Astrocyte of the spinal cord (primary cell): Measurements from ENCODE around the gene TMEM212.

ENCODE experiments used
- DNase-seq: peaks from one replicate; pipeline ENCODE4 v3.0.0; 2011; ENCODE audit warnings: low read depth, low spot score
- H3K4me3 ChIP-seq: 2 replicates; pipeline ENCODE4 v1.5.1; 2011; ENCODE audit warnings: low read depth, mild to moderate bottlenecking, low read length, moderate library complexity
- in situ Hi-C: cut with HindIII; loops from 2 replicates; pipeline ENCODE4 v1.10.0; 2017; ENCODE audit warnings: low sequenced_read_pairs
- TF ChIP-seq, protein P1 (sequence below): IDR thresholded peaks from 2 replicates; pipeline ENCODE4 v1.5.1; 2012; ENCODE audit warnings: low read depth, mild to moderate bottlenecking, low read length, inconsistent platforms

Gene TMEM212

DNA sequence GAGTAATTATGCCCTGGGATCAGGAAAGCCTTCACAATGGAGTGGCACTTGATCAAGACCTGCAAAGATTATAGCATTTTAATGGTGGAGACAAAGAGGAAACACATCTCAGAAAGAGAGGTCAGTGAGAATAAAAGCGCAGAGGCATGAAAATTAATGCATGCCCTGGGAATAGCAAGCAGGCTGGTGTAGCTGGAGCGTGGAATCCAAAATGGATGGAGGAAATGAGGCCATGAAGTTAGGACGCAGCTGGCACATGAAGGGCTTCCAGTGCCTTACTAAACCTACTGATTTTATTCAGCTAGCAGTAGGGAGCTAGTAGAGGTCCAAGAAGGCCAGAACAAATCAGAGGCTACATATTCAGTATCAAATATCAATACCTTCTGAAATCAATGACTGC, 38.1 kb downstream of the TMEM212 start:
- no peak for DNase-seq
- TF ChIP-seq, protein P1, sequence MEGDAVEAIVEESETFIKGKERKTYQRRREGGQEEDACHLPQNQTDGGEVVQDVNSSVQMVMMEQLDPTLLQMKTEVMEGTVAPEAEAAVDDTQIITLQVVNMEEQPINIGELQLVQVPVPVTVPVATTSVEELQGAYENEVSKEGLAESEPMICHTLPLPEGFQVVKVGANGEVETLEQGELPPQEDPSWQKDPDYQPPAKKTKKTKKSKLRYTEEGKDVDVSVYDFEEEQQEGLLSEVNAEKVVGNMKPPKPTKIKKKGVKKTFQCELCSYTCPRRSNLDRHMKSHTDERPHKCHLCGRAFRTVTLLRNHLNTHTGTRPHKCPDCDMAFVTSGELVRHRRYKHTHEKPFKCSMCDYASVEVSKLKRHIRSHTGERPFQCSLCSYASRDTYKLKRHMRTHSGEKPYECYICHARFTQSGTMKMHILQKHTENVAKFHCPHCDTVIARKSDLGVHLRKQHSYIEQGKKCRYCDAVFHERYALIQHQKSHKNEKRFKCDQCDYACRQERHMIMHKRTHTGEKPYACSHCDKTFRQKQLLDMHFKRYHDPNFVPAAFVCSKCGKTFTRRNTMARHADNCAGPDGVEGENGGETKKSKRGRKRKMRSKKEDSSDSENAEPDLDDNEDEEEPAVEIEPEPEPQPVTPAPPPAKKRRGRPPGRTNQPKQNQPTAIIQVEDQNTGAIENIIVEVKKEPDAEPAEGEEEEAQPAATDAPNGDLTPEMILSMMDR = no peak
- no peak overlapping the region for H3K4me3 ChIP-seq
- in situ Hi-C loops = no loop called here

DNA sequence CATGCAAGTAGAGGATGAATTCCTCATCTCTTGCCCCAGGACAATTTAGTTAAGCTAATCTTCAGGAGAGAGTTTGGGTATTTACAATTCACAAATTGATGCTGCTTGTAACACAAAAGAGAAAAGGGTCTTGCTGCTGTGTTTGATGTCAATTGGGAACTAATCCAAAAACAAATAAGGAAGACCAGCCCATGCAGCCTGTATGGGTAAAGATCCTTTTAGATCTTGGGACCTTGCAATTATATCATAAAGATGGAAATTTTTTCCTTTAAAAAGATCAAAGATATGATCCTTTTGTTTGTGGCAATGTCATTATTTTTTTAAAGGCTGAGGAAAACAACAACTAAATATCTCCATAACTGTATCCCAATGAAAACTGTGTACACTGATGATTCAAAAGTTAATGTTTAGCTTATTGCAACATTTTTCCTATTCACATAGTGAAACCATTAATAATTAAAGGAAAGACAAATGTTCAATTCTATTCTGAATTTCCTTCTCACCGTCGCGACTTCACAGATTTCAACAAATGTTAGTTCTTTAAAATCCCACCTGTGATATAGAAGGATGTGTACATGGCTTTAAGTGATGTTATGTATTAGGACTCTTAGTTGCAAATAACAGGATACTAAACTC, 40.2 kb downstream of the TMEM212 start:
- DNase-seq = no peak
- TF ChIP-seq, protein P1 = no peak
- H3K4me3 ChIP-seq = no peak overlapping the region
- in situ Hi-C loops = no loop called here

DNA sequence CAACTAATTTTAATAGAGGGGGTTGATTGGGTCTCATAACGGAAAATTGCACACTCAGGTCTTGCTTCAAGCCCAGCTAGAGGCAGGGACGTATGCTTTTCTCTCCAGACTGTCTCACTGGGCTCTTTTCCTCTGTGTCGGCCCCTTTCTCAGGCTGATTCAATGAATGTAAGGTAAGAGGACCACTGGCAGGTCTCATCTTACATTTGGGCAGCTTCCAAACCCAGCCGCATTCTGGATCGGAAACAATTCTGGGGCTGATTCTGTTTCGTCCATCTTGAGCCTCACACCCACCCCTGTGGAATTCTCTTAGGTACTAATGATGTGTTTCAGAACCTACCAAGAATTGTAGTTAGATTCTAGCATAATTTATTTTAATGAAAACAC, 40.7 kb downstream of the TMEM212 start:
- DNase-seq = no peak
- TF ChIP-seq, protein P1 = no peak
- in situ Hi-C loops = no loop called here
- no peak overlapping the region for H3K4me3 ChIP-seq

DNA sequence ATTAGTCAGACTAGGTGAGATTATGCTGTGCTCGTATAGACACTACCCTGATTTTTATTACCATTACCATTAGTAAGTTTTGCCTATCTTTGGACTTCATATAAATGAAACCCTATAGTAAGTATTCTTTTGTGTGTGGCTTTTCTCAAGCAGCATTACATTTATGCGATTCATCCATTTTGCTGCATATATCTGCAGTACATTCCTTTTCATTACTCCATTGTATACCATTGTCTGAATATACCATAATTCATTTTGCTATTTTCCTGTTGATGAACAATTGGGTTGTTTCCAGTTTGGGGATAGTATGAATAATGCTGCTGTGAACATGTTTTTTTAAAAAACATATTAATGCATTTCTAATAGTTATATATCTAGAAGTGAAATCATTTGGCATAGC, 45.3 kb downstream of the TMEM212 start:
- TF ChIP-seq, protein P1 = no peak
- no peak overlapping the region for H3K4me3 ChIP-seq
- no peak for DNase-seq
- in situ Hi-C loops = no loop called here

DNA sequence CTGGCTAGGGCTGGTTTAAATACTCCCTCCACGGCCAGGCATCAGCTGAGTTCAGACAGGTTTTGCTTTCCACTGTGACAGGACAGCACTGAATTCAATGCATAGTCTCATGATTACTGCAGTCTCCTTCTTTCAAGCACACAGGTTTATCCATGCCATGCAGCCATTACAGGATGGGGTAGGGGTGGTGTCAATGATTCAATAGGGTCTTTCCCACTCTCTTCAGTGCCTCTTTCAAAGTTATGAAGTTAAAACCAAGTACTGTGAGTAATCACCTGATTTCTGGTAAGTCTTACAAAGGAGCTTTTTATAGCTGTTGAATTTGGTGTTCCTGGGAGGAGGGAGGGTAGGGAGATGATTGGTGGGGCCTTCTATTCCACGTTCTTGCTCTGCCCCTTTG, 47.2 kb downstream of the TMEM212 start:
- no peak for DNase-seq
- in situ Hi-C loops = no loop called here

DNA sequence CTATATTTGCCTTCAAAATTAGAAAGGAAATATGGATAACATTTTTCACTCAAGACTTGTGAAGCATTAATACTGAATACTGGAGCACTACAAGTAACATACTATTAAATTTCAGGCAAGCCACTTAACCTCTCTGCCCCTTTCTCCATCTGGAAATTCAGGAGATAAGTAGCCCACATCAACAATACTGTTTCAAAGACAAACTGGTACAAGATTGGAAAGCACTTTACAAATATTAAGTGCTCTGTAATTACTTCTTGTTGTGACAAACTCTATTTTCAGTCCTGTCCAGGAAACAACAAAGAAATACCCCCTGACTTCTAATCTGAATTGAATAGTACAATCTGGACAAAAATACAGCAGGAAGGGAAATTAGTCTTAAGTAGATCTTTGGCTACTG, 49.3 kb downstream of the TMEM212 start:
- TF ChIP-seq, protein P1 = no peak
- in situ Hi-C loops = no loop called here
- no peak for DNase-seq
- H3K4me3 ChIP-seq = no peak overlapping the region

More for the DNA sequence above, 47.2 kb downstream of the TMEM212 start:
- TF ChIP-seq, protein P1 = no peak
- H3K4me3 ChIP-seq = no peak overlapping the region

DNA sequence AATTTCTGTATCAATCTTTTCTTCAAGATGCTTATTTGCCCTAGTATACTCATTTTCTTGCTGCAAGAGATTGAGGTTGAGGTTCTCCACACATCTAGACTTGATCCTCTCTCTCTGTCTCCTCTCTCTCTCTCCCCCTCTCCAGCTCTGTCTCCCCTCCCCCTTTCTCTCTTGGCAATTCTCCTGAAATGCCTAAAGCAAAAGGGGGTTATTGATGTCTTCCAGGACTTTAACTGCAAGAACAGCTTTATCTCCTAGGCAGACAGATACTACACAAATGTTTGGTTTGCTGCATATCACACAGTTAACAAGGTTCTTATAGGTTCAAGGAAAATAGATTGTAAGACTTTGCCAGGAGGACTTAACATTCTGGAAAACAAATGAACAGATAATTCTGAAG, 52.1 kb downstream of the TMEM212 start:
- TF ChIP-seq, protein P1 = no peak
- in situ Hi-C loops = no loop called here
- DNase-seq = no peak
- H3K4me3 ChIP-seq = no peak overlapping the region
